GM10248 (cell line): ENCODE measurements around the gene SELP.
"Not testable (repeated sequence)": the region's sequence is repeated elsewhere in the genome, so short reads cannot be mapped to it uniquely, and the experiment has no call there.

Source experiments
- CTCF ChIA-PET: fragments of 300-600 bp; sonication (Branson Sonifier 250); formaldehyde crosslinking; extraction: SDS; loops from one replicate; lab custom pipeline; 2021; ENCODE audit warnings: antibody characterized with exemption; lab: Yijun Ruan, JAX
- POLR2A ChIA-PET: fragments of 350-650 bp; sonication (Branson Sonifier 250); formaldehyde crosslinking; extraction: SDS; loops from one replicate; lab custom pipeline; 2020; ENCODE audit warnings: antibody characterized with exemption; lab: Yijun Ruan, JAX
- DNase-seq: peaks from one replicate; pipeline ENCODE4 v3.0.0; 2012; ENCODE audit errors: extremely low spot score
- TF ChIP-seq, protein P1 (sequence below): IDR thresholded peaks from 2 replicates; pipeline ENCODE4 v1.5.1; 2012; ENCODE audit warnings: mild to moderate bottlenecking, low read depth; ENCODE audit errors: extremely low read depth, missing control alignments, control extremely low read depth

SELP gene

DNA sequence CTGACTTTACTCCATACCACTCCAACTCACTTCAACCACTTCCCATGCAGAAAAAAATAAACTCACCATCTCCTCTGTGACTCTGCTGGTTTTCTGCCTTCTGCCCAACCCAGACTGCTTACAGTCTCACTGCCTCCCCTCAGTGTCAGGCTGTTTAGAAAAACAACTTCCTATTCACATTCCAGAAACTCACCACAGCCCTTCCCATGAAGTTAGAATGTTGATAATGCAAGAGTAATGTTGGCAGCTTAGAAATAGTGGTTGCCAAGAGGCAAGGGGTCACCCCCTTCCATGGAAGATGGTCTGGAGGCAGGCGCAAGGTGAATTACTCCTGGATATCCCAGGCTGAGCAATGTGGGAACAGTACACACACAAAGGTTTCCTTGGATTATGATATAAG is at the start of gene SELP:
TSS of gene SELP (minus strand) at position 119 of the 400 bp plus-strand sequence. CDS start at position 69, 50 bp downstream.
- POLR2A ChIA-PET = no interaction called here
- CTCF ChIA-PET = interaction anchor here (1.5 kb wide), 1 partner anchor 14 kb away, joined by 3 read pairs; no protein-coding TSS in a partner anchor
- DNase-seq = no peak
- TF ChIP-seq, protein P1, sequence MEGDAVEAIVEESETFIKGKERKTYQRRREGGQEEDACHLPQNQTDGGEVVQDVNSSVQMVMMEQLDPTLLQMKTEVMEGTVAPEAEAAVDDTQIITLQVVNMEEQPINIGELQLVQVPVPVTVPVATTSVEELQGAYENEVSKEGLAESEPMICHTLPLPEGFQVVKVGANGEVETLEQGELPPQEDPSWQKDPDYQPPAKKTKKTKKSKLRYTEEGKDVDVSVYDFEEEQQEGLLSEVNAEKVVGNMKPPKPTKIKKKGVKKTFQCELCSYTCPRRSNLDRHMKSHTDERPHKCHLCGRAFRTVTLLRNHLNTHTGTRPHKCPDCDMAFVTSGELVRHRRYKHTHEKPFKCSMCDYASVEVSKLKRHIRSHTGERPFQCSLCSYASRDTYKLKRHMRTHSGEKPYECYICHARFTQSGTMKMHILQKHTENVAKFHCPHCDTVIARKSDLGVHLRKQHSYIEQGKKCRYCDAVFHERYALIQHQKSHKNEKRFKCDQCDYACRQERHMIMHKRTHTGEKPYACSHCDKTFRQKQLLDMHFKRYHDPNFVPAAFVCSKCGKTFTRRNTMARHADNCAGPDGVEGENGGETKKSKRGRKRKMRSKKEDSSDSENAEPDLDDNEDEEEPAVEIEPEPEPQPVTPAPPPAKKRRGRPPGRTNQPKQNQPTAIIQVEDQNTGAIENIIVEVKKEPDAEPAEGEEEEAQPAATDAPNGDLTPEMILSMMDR = no peak

- DNase-seq = no peak
- TF ChIP-seq, protein P1 = no peak
- ChIA-PET CTCF (interaction anchor here (1.2 to 1.6 kb wide), 3 partner anchors 12 to 130 kb away, joined by 3 to 4 read pairs (median 3); no protein-coding TSS in a partner anchor), POLR2A (no interaction called here)
Observed at GRCh38 chr1:169679692-169680091, 49.8 kb upstream of the SELP start.

GRCh38 chr1:169676001-169676400 is 46.1 kb upstream of the SELP start:
- TF ChIP-seq, protein P1 = no peak
- POLR2A ChIA-PET = no interaction called here
- CTCF ChIA-PET = interaction anchor here (1.0 to 2.0 kb wide), 3 partner anchors 17 to 36 kb away, joined by 3 to 7 read pairs (median 3); no protein-coding TSS in a partner anchor
- DNase-seq = no peak

GRCh38 chr1:169670836-169671235 is 40.9 kb upstream of the SELP start:
- TF ChIP-seq, protein P1 = no peak
- POLR2A ChIA-PET = no interaction called here
- CTCF ChIA-PET = interaction anchor here (1.1 to 1.4 kb wide), 2 partner anchors 42 to 69 kb away, joined by 3 read pairs; no protein-coding TSS in a partner anchor
- no peak for DNase-seq

GRCh38 chr1:169670244-169670643 is 40.3 kb upstream of the SELP start:
- CTCF ChIA-PET = interaction anchor here (1.1 to 1.4 kb wide), 2 partner anchors 42 to 68 kb away, joined by 3 read pairs; no protein-coding TSS in a partner anchor
- POLR2A ChIA-PET = not testable (repeated sequence)

DNA sequence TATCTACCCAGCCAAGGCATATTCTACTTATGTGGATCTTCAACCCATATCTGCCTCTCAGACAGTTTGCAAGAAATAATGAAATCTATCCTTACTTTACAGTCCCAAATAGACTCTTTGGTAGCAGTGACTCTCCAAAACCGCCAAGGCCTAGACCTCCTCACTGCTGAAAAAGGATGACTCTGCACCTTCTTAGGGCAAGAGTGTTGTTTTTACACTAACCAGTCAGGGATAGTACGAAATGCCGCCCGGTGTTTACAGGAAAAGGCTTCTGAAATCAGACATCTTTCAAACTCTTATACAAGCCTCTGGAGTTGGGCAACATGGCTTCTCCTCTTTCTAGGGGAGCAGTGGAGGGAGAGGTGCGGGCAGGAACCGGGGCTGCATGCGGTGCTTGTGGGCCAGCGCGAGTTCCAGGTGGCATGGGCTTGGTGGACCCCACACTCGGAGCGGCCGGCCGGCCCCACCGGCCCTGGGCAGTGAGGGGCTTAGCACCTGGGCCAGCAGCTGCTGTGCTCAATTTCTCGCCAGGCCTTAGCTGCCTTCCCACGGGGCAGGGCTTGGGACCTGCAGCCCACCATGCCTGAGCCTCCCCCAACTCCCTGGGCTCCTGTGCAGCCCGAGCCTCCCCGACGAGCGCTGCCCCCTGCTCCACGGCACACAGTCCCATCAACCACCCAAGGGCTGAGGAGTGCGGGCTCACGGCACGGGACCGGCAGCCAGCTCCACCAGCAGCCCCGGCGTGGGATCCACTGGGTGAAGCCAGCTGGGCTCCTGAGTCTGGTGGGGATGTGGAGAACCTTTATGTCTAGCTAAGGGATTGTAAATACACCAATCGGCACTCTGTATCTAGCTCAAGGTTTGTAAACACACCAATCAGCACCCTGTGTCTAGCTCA is 38.0 kb upstream of the SELP start:
- POLR2A ChIA-PET, DNase-seq: not testable (repeated sequence)
- CTCF ChIA-PET = interaction anchor here (1.3 kb wide), 1 partner anchor 26 kb away, joined by 4 read pairs; no protein-coding TSS in a partner anchor

More at GRCh38 chr1:169670244-169670643, 40.3 kb upstream of the SELP start:
- DNase-seq = not testable (repeated sequence)

DNA sequence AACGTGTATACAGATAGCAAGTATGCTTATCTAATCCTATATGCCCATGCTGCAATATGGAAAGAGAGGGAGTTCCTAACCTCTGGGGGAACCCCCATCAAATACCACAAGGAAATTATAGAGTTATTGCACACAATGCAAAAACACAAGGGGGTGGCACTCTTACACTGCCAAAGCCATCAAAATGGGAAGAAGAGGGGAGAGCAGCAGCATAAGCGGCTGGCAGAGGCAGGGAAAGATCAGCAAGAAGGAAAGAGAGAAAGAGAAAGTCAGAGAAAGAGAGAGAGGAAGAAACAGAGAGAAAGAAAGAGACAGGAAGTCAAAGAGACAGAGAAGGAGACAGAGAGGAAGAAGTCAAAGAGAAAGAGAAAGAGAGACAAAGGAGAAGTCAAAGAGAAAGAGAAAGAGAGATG is 37.3 kb upstream of the SELP start:
- CTCF ChIA-PET, POLR2A ChIA-PET, DNase-seq: not testable (repeated sequence)

DNA sequence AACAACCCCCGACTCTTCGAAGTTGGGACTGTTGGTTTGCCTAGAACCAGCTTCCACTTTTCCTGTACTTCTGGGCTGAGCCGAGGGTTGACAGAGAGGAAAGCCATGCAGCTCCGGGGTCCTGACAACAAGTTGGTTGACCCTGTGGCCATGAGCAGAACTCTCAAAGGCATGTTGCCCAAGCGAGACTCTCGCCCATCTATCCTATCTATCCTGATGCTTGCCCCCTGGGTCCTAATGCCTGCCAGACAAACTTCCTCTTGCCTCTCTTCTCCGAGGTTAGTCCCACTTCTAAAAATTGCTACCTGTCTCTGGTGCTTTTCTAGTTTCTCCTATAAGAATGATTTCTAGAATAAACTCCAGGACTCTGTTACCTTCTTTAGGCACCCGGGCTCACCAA is 32.8 kb upstream of the SELP start:
- DNase-seq, CTCF ChIA-PET, POLR2A ChIA-PET: not testable (repeated sequence)

GRCh38 chr1:169661066-169661465 is 31.1 kb upstream of the SELP start:
- POLR2A ChIA-PET, DNase-seq: not testable (repeated sequence)
- CTCF ChIA-PET = interaction anchor here (0.9 to 1.6 kb wide), 3 partner anchors 10 to 31 kb away, joined by 3 read pairs; no protein-coding TSS in a partner anchor

DNA sequence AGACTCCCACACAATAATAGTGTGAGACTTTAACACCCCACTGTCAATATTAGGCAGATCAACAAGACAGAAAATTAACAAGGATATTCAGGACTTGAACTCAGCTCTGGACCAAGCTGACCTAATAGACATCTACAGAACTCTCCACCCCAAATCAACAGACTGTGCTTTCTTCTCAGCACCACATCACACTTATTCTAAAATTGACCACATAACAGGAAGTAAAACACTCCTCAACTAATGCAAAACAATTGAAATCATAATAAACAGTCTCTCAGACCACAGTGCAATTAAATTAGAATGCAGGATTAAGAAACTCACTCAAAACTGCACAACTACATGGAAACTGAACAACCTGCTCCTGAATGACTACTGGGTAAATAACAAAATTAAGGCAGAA is 28.9 kb upstream of the SELP start:
- POLR2A ChIA-PET, DNase-seq: not testable (repeated sequence)
- CTCF ChIA-PET = interaction anchor here (0.8 to 1.2 kb wide), 3 partner anchors 18 to 53 kb away, joined by 3 read pairs; no protein-coding TSS in a partner anchor
